HG03575 (cell line): ENCODE data around the gene ST3GAL3.

Experiments
- ATAC-seq: cut with Tn5 transposase; IDR thresholded peaks from one replicate; pipeline ENCODE4 v1.9.1; 2021; ENCODE audit not compliant: unreplicated experiment, insufficient number of reproducible peaks, low FRiP score; ENCODE audit errors: extremely low read depth

ST3GAL3 gene

GRCh38 chr1:43834280-43835081, 127.1 kb downstream of the ST3GAL3 start:
- ATAC-seq, result no peak

DNA sequence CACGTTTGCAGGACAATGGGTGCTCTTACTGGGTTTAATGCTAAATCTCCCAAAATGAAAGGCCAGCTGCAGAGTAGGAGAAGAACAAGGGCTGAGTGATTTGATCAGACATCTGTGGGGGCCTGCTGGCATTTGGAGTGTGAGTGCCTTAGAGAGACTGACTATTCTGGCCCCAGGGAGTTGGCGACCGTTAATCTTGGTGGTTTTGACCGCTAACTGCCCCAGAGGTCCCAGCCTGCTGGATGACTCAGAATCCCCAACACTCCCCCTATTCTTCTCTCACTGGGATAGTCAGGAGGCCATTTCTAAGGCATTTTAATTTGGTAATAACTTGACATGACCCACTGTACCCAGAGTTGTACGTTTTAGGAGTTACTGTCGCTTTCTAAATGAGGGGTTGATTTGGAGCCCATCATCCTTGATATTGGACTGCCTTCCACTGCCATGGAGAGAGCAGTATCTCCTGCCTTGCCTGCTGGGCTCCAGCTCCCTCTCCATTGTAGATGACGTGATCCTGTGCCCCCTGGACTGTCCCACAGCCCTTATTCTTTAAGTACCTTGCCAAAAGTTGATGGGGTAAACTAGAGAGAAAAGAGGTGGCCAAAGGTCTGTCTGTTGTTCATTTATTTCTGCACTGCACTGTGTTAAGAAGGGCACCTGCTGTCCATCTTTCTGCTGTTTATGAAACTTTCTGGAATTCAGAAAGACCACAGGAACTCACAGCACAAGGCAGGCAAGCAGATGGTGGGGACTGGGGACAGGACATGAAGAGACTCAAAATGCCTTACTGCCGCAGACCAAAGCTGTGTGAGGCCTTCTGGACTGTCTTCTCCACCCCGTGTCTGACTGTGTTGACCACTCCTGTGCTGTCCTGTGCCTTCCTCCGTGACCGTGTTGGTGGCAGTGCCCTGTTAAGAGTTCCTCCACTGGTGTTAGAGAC, 128.0 kb downstream of the ST3GAL3 start:
- ATAC-seq, result no peak

GRCh38 chr1:43836267-43836951, 129.1 kb downstream of the ST3GAL3 start:
- no peak for ATAC-seq

GRCh38 chr1:43839056-43839455, 131.7 kb downstream of the ST3GAL3 start:
- ATAC-seq, result no peak

DNA sequence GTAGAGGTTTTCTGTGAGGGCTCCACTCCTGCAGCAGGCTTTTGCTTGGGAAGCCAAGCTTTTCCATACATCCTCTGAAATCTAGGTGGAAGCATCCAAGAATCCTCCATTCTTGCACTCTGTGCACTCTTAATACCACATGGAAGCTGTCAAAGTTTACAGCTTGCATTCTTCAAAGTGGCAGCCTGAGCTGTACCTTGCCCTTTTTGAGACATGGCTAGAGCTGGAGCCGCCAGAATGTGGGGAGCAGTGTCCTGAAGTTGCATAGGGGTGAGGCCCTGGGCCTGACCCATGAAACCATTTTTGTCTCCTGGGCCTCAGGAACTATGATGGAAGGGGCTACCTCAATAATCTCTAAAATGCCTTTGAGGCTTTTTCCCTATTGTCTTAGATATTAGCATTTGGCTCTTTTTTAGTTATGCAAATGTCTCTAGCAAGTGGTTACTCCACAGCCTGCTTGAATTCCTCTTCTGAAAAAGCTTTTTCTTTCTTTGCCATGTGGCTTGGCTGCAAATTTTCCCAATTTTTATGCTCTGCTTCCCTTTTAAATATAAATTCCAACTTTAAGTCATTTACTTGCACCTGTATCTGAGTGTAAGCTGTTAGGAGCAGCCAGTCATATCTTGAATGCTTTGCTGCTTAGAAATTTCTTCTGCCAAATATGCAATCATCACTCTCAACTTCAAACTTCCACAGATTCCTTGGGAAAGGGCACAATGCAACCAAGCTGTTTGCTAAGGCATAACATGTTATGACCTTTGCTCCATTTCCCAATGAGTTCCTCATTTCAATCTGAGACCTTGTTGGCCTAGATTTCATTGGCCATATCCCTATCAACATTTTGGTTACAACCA, 134.2 kb downstream of the ST3GAL3 start:
- no peak for ATAC-seq

DNA sequence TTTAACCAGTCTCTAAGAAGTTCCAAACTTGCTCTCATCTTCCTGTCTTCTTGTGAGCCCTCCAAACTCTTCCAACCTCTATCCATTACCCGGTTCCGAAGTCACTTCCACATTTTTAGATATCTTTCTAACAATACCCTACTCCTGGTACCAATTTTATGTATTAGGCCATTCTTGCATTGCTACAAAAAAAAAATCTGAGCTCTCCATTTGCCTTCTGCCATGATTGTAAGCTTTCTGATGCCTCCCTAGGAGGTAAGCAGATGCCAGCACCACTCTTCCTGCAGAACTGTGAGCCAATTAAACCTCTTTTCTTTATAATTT, 134.8 kb downstream of the ST3GAL3 start:
- ATAC-seq, result no peak

DNA sequence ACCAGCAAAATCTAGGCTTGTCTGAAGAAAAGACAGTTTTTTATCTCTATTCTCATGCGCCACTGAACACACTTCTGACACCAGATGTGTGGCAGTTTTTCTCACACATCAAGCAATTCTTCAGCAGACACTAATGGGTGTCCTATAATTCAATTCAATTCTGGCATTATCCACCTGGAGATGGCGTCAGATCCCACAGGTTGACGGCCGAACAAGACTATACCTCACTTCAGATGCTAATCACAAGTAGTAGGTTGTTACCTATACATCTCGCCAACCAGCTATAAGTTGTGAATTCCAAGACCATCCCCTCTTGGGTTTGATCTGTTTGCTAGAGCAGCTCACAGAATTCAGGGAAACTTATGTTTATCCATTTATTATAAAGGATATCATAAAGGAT, 136.3 kb downstream of the ST3GAL3 start:
- ATAC-seq, result no peak

DNA sequence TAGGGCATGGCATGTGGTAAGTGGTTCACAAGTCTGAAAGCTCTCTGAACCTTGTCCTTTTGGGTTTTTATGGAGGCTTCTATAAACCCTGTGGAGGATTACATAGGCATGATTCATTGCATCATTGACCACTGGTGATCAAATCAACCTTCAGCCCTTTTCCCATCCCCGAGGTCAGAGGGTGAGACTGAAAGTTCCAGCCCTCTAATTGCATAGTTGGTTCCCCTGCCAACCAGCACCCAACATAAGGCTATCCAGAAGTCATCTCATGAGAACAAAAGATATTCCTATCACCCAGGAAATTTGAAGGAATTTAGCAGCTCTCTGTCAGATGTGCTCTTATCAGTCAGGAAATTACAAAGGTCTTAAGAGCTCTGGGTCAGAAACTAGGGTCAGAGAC, 136.8 kb downstream of the ST3GAL3 start:
- ATAC-seq, result no peak

DNA sequence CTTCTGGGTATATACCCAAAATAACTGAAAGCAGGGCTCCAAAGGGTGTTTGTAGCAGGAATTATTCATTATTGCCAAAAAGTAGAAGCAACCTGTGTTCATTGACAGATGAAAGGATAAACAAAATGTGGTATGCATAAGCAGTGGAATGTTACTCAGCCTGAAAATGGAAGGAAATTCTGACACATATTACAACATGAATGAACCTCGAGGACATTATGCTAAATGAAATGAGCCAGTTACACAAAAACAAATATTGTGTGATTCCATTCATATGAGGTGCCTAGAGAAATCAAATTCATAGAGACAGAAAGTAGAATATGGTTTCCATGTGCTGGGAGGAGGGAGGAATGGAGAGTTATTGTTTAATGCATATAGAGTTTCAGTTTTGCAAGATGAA, 140.0 kb downstream of the ST3GAL3 start:
- ATAC-seq, result no peak

GRCh38 chr1:43847882-43848281, 140.5 kb downstream of the ST3GAL3 start:
- ATAC-seq, result no peak

- no peak for ATAC-seq
These were observed 142.3 kb downstream of the ST3GAL3 start for GRCh38 chr1:43849670-43850069.

GRCh38 chr1:43850591-43851233, 143.4 kb downstream of the ST3GAL3 start:
- ATAC-seq, result no peak

- ATAC-seq, result no peak
These were observed 144.4 kb downstream of the ST3GAL3 start for GRCh38 chr1:43851561-43852338.

GRCh38 chr1:43853161-43853921, 146.0 kb downstream of the ST3GAL3 start:
- ATAC-seq, result no peak

DNA sequence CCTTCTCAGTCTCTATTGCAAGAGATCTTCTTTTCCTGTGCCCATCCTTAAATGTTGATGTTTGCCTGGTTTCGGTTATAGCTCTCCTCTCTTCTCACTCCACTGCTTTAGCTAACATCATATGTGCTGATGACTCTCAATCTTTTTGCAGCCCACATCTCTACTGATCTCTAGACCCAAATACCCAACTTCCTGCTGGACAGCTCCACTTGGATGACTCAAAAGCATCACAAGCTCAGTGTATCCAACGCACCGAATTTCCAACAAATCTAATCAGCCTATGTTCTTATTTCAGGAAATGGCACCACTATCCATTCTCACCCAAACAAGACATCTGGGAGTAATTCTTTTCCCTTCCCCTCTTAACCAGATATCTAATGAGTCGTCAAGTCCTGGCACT, 147.1 kb downstream of the ST3GAL3 start:
- no peak for ATAC-seq

- no peak for ATAC-seq
These were observed 148.9 kb downstream of the ST3GAL3 start for GRCh38 chr1:43856188-43856587.

DNA sequence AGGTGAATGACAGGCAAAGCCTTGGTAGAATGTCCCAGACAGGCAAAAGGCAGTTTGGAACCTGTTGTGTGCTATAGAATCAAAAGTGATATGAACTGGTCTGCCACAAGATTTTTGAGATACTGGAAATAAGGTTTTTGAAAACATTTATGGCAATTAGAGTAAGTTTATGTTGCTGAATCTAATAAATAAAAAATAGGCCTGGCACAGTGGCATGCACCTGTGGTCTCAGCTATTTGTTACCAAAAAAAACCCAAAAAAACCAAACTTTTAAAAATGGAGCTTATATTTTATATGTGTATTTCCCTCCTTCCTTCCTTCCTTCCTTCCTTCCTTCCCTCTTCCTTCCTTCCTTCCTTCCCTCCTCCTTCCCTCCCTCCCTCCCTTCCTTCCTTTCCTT, 149.8 kb downstream of the ST3GAL3 start:
- ATAC-seq, result no peak
